ENCODE data around the gene SH3TC1.

The SH3TC1 gene

DNA sequence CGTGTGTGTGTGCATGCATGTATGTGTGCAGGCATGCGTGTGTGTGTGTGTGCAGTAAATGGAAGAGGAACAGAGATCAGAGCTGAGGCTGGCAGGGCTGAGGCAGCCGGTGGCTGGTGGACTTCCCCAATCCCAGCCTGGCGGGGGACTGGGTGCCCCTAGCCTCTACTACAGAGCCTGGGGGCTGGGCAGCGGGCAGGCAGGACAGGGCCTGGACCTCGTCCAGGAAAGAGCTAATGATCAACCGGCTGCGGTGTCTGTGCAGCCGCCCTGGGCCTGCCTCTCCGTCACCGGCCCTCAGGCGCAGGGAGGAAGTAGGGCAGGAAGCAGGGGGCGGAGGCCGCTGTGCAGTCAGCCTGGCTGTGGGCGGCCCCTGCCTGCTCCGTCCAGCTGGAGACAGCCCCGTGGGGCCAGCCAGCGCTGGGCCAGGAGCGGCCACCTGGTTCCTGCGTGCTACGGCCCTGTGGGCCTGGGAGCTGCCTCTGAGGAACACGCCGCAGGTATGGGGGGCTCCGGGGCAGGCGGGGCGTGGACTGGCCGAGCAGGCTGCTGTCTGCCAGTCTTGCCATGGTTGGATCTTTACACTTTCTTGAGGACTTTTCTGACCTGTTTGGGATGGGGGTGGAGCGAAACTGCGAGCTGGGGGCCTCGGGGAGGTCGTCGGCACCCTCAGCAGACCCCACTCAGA lies at the start of gene SH3TC1:
Gene SH3TC1 (plus strand): TSS at position 385 of the 688 bp plus-strand sequence. CDS start 5,905 bp downstream, outside the sequence.
- peak; percentile 86 for DNase-seq (ENCODE audit: low read depth)

DNA sequence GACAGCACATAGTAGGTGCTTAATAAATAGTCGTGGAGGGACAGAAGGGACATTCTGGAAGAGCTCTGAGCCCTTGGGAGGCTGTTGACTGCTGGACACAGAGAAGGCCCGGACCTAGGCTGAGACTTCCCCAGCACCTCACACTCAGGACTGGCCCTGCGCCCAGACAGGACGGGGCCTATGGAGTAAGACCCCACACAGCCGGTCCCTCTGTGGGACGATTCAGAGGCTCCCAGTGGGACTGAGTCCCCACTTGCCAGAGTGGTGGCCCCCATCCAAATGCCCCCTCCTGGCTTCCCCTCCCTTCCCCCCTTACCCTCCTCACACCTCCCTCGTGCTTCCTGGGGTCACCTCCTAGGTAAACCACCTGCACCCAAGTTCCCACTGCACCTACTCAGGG lies 49.4 kb upstream of the SH3TC1 start:
- DNase-seq (ENCODE audit: low read depth), result no peak

DNA sequence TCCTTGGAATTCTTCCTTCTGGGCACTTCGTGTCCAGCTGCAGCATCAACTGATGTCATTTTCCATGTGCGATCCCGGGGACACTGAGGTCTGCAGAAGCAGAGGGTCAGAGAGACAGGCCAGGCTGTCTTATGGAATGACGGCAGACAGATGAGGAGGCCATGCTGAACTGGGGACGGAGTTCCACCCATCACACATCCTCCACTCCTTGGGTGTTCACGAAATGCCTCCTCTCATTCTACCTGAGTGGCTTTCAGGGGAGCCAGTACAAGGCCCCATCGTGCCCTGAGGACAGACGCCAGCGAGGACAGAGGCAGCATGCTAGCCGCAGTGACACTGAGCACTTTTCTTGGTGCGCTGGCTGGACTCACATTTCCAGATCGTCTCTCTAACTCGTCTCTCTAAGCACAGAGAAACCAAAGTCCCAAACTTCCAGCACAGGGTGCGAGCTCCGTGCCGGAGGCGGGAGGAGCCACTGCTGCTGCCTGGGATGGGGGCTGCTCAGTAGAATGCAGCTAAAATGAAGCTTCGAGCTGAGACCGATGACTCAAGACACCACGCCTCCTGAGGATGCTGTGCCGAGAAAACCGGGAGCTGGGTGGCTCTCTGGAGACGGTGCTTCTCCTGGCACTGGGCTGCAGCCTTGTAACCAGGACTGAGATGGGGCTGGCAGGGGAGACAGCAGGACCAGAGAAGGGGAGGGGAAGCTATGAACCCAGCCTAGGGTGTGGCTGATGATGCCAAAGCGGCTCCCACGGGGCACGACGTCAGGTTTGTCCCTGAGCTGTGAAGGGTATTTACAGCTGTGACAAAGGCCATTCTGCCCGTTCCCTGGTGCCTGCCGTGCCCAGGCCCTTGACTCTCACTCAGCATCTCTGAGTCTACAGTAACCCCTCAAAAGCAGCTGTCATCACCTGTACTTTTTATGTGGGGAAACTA lies 48.7 kb upstream of the SH3TC1 start:
- no peak for DNase-seq (ENCODE audit: low read depth)

DNA sequence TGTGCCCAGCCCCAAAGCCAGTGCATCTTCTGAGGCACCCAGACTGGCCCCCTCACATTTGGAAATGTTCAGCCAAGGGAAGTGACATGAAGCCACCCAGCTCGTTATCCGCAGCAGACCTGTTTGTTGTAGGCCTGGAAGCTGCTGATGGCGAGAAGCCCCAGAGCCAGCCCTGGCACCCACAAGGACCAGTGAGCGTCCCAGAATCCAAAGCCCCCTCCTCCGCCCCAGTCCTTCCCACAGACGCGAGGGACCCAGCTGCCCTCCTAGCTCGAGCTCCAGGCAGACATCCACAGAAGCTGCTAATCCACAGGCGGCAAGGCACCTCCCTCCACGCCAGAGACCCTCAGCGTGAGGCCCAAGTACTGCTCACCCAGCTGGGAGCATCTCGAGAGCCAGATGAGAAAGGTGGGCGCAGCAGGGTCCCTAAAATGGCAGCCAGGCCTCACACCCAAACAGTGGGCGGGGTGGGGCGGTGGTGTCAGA lies 47.9 kb upstream of the SH3TC1 start:
- DNase-seq (ENCODE audit: low read depth), result no peak

DNA sequence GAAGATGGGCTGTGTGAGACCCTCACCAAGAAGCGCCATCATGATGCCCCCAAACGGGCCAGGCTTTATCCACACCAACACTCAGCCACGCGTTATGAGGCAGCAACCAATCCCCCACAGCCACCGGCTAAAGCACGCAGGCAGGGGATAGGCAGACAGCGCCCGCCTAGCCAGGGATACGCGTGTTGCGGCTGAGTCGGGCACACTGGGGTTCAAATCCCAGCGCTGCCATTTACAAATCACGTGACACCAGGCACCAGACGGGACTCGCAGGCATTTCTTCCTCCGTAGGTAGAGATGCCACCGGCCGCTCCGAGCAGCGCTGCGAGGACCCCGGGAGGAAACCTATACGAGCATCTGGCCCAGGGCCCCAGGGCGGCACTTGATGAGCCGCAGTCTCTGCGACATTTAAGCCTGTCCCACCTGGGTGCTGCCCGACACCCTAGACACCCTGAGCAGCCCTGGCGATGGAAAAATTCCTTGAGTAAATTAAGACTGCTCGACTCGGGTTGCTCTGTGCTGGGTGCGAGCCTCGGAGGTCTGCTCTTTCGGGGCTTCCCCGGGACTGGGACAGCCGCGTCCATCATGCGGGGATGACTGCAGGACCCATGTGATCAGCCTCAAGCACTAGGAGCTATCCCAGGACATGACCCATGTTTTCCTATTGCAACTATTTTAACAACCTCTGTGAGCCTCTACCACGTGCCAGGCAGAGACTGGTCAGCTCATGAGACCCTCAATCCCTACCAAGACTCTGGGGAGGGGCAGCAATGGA lies 46.8 kb upstream of the SH3TC1 start:
- DNase-seq (ENCODE audit: low read depth), result no peak

DNA sequence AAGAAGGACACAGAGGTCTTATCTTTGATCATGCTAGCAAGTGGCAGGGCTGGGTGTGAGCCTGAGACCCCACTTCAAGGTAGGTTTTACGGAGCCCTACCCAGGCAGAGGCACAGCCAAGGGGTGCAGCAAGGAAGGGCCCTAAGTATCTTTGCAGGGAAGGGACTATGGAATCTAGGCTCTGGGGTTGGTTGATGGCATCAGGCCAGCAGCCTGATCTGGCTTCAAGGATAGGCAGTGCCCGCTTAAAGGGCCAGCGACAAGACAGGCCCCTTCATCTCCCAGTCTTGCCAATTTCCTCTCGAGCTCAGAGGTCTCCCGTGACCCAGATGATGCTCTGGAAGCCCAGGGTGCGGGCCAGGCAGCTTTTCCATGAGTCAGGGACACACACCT lies 46.2 kb upstream of the SH3TC1 start:
- DNase-seq (ENCODE audit: low read depth), result no peak

DNA sequence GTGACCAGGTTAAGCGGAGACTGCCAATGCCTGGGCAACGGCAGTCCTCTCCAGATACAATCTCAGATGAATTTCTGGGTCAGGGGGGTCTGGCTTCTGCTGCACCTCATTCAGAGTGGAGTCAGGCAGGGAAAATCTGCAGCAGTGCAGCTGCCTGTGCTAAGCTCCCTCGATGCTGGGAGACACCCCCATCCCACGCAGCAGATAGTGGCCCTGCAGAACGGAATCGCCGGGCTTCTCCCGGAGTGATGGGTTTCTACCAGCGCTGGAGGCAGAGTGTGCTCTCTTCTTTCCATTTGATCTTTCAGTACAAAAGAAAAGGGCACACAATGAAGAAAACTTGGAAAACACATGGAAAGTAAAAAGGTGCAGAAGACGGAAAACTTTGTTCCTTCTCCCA lies 45.6 kb upstream of the SH3TC1 start:
- no peak for DNase-seq (ENCODE audit: low read depth)

DNA sequence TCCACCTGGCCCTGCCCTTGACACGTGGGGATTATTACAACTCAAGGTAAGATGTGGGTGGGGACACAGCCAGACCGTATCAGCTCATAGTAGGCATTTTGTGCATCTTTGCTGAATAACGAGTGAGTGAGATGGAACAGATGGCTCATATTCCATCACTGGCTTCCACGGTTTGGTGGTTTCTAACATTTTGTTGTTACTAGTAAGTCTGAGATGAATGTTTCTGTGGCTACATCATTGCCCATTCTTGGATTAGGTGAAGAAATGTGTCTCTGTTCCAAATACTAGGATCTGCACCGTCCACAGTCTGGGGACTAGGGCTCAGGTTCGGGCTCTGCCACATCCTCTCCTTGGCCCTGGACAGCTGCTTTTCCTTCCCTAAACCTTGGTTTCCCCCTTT lies 44.0 kb upstream of the SH3TC1 start:
- DNase-seq (ENCODE audit: low read depth), result peak; percentile 16

DNA sequence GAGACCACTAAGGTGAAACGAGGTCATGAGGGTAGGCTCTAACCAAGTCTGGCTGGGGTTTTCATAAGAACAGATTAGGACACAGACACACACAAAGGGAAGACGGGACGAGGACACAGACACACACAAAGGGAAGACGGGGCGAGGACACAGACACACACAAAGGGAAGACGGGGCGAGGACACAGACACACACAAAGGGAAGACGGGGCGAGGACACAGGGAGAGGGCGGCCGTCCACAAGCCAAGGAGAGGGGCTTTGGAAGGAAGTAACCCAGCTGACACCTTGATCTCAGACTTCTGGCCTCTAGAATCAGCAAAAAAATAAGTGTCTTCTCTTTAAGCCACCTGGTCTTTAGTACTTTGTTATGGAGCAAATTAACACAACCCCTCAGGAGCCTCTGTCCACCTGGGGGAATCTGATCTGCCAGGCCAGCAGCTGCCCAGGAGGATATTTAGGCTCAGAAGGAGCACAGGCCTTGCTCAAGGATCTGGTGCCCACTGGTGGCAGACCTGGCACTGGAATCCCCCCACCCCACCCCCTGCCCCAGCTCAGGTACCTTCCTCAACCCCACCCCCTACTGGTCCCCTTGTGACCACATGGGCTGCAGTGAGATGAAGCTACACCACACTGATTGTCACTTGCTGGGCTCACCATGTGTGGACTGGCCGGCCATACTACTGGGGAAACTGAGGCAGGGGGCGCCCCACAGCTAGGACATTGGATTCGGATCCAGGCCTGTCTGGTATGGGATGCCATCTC lies 43.2 kb upstream of the SH3TC1 start:
- no peak for DNase-seq (ENCODE audit: low read depth)

DNA sequence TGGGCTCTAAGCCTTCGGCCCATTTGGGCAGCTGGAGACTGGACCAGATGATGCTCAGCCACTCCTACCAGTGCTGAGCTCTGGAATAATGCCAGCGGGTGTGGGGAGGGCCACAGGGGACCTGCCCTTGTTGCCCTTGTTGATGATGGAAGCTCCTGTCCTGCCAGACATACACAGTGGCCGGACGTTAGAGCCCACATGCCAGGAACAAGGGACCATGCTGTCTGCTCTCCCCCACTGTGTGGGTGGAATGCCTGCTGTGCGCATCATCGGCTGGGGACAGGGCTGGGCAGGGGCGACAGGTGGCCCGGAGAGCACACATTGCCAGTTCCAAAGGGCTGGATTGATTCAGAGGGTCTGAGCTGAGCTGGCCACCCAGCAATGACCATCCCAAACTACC lies 42.5 kb upstream of the SH3TC1 start:
- no peak for DNase-seq (ENCODE audit: low read depth)

DNA sequence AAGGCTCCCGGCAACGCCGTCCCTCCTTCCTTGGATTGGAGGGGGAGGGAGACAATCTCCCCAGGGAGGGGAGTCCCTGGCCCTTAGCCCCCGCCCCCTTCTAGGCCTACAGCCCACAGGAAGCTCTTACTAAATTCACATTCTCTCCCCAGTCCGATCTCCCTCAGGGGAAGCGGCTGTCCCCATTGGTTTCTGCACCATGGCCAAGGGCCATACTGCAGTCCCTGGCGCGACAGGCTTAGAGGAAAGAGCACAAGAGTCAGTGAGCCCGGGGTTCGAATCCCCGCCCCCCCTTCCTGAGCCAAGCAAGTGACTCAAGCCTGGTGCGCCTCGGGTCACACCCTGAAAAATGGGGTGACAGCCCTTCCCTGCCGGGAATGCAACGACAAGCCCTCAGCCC lies 41.6 kb upstream of the SH3TC1 start:
- no peak for DNase-seq (ENCODE audit: low read depth)

DNA sequence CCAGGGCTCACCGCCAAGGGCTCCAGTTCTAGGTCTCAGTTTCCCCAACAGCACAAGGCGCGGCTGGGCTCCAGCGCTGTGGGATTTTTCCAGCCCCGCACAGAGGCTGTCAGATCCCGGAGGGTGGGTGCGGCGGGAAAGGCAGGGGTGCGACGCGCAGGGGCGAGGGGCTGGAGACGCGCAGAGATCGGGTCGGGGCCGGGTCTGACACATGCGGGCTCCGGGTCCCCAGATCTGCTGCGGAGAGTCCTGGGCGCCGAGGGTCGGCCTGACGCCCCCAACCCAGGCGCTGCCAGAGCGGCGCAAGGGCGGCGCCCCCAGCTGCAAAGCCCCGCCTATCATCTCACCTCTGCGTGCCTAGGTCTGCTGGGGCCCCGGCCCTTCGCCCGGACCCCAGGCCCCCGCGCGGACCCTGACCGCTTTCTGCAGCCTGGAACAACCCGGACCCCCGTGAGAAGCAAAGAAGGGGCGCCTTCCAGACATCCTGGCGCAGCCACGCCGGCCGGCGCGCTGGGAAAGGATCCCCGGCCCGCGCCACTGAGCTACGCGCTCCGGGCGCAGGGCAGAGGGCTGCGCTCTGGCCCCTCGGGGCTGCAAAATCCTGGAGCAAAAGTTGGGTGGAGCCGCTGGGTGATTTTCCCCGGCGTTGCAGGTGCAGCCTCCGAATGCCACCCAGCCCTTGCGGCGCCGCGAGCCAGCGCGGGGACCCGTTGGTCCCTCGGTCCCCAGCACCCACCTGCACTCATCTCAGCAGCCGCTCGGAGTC lies 41.0 kb upstream of the SH3TC1 start:
- DNase-seq (ENCODE audit: low read depth), result no peak

DNA sequence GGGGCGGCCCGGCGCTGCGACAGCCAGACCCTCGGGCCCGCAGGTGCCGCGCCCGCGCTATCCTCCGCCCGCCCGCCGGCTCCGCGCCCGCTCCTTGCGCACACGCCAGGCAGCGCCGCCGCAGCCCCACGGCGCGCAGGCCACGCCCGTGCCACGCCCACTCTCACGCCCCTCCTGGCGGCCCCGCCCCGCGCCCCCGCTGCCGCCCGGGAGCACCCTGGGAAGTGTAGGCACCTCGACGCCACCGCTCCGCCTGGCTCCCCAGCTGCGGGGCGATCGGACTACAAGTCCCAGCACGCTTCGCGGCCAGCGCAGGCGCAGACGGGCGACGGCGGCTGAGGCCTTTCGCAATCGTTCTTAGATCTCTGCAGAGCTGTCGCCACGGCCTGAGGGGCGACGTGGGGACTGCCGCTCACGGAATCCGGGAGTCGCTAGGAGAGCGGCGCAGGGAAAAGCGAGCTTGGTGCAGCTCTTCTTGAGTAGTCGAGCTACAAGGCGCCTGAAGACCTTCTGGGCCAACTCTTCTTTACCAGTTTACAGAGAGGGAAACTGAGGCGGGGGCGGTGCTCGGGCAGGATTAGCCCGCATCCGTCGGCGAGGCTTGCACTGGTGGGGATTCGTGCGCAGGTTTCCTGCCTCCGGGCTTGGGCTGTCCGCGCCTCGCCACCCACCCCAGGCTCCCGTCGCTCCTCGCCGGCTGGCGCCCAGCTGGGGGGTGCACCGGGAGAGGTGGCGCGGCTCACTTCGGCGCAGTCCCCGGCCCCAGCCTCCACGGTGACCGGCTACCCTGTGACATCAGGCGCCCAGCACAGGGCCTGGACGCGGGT lies 40.2 kb upstream of the SH3TC1 start, which contains the start of gene ABLIM2:
Gene ABLIM2 (minus strand): TSS at position 104 of the 827 bp plus-strand sequence. CDS start 124 bp downstream, outside the sequence.
- peak; percentile 95 for DNase-seq (ENCODE audit: low read depth)

DNA sequence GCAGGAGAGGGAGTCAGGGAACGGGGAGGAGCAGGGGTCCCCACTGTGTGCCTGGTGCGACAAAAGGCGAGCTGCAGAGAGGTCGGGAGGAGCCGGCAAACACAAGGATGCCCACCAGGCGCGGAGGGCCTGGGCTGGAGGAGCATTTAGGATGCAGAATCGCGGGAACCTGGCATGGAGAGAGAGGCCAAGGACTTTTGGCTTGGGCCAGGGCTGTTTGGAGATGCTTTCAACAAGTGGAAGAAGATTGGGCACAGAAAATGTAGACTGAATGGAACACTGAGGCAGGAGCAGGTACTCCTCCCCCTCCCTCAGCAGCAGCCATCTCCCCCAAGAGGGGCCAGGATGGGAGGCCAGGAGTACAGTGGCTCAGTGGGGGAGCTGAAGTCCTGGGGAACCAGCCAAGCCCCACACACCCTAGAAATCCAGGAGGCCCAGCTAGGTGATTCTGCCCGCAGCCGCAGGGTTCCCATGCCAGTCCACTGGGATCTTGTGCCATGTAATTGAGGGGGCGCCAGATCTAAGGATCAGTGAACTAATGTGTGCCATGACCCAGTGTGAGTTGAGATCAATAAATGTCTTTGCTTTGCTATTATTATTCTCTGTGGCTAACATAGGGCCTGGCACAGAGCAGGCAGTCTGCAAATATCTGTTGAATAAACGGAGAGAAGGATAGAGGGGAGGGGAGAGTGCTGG lies 39.4 kb upstream of the SH3TC1 start:
- DNase-seq (ENCODE audit: low read depth), result no peak

DNA sequence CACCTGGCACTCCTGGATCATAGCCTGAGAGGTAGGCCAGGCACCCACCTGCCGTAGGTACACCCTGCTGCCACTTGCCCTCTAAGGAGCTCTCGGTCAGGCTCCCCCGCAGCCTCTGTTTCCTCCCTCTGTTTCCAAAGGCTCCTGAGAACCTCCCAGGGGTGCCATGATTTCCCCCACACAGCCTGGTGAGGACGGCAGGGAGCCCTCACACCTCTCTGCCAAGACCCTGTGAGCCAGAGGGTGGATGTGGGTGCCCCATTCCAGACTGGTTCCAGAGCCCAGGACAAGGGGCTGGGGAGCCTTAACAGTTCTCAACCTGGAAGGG lies 38.9 kb upstream of the SH3TC1 start:
- DNase-seq (ENCODE audit: low read depth), result no peak

DNA sequence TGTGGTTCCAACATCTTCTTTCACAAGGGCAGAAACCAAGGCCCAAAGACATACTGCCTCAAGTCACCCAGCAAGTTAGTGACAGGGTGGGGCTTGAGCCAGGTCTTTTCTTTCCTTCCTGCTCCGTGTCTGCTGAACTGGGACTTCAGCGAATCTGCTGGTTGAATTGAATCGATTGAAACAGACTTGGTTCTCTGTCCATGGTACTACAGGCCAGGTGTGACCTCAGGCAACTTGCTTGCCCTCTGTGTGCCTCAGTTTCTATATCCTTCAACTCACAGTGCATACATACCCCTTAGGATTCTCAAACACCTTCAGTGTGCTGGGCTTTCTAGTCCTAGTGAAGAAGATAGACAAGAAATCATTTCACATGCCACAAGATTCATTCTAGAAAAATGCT lies 38.5 kb upstream of the SH3TC1 start:
- DNase-seq (ENCODE audit: low read depth), result no peak

DNA sequence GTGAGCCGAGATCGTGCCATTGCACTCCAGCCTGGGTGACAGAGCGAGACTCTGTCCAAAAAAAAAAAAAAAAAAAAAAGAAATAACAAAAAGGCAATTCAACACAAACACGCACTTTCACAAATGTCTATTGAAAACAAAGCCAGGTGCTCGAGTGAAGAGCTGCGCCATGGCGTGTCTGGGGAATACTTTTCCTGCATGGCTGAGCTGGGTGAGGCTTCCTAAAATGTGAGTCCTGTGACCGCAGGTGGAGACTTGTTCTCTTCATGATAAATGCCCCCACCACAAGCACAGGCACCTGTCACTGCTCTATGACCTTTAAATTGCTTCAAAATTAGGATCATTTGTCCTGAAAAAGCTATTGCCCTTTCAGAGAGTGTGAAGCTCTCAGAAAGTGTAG lies 36.5 kb upstream of the SH3TC1 start:
- no peak for DNase-seq (ENCODE audit: low read depth)

DNA sequence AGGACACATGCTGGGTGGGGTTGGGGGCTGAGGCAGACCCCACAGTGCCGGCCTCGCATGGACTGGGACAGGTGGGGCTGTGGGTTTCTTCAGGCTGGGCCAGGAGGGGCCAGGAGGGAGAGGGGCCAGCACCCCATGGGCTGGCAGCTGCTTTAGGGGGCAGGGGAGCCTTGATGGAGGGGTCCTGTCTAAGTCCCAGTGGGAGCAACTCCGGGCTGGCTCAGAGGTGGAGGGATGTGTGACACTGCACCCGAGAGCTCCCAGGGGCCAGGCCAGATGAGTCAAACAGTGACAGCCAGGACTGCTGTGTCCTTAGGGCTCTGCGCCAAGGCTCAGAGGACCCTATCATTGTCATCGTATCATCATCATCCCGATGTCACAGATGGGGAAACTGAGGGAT lies 36.1 kb upstream of the SH3TC1 start:
- DNase-seq (ENCODE audit: low read depth), result no peak

DNA sequence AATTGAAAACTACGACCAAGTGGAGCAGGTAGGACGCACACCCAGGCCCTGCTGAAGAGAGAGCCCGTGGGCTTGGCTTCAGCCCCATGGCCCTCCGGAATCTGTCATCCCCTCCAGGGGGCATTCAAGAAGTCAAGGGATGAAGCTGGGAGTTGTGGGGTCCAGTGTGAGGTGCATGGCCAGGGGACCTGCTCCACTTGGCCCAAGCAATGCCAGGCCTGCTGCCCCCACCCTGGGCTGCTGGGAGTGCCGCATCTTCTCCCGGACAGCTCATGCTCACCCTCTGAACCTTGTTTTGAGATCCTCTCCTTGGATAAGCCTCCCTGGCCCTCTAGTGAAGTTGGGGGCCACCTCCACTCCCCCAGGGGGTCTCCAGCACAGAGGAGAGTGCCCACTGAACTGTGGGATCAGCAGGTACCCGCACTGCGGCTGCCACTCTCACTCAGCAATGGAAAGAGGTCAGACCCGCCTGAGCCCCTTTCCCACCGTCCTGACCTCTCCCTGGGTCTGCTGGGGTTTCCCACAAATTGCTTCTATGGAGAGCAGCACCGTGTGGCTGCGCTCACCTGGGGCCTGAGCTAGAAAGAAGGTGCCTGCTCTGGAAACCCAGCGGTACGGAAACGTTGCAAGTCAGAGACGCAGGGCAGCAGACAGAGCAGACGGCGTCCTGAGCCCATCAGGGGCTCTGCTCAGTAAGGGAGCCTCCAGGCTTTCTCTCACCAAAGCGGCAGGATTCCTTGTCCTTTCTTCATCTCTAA lies 35.5 kb upstream of the SH3TC1 start:
- DNase-seq (ENCODE audit: low read depth), result no peak

Data from amniotic epithelial cell (primary cell).